Left renal cortex interstitium (tissue), 4 donors: Measurements from ENCODE around the gene CHRNA4. TPM values are rescaled to one million over a fixed set of nuclear protein-coding genes. Genes with fewer than 3 reads are reported as not detected.

Source experiments
- DNase-seq, 4 donors: peaks; one replicate each; pipeline ENCODE4 v3.0.0-alpha.2; 2013; ENCODE audit warnings: low read depth in 4 of 4, low spot score in 2 of 4, missing footprints in 1 of 4
- polyA plus RNA-seq, 4 donors: library from polyadenylated mRNA; unstranded; fragments of 120-200 nt; gene quantifications; one replicate each; pipeline ENCODE4 v1.2.1, GENCODE V29; 2013; ENCODE audit not compliant: insufficient read length in 4 of 4

The CHRNA4 gene
- polyA plus RNA-seq = 10 to 100 TPM in 2 of 4 donors, 1 to 10 TPM in 2; 5.6 to 29.6 (median 12.3) TPM

DNA sequence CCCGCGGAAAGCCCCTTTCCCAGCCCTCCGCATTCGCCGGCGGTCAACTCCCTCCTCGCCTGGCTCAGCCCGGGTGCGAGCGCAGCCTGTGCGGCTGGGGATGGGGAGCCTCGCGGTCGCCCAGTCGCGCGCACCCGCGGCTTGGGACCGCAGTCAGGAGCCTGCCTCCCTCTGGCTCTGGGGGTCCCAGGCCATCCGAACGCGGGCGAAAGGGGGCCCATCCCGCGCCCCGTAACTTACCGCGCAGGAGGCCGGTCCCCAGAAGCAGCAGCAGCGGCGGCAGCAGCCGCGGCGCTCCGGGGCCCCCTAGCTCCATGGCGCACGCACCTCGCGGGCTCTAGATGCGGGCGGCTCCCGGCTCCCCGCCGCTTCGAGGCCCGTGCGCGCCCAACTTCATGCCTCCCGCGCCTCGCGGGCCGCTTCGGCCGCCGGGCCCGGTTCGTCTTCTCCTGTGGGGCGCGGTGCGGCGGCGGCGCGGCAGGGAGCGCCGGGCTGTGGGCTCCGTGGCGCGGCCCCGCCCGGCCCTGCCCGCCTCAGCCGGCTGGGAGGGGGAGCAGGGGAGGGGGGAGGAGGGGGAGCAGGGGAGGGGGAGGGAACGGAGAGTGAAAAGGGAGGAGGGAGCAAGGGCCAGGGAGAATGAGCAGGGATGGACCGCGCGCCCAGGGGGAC, at the start of gene CHRNA4:
Gene CHRNA4 (minus strand): TSS at position 500 of the 669 bp plus-strand sequence. CDS start 184 bp downstream, at position 316.
- no peak for DNase-seq

GRCh38 chr20:63409834-63410435, 48.8 kb upstream of the CHRNA4 start:
- no peak for DNase-seq

DNA sequence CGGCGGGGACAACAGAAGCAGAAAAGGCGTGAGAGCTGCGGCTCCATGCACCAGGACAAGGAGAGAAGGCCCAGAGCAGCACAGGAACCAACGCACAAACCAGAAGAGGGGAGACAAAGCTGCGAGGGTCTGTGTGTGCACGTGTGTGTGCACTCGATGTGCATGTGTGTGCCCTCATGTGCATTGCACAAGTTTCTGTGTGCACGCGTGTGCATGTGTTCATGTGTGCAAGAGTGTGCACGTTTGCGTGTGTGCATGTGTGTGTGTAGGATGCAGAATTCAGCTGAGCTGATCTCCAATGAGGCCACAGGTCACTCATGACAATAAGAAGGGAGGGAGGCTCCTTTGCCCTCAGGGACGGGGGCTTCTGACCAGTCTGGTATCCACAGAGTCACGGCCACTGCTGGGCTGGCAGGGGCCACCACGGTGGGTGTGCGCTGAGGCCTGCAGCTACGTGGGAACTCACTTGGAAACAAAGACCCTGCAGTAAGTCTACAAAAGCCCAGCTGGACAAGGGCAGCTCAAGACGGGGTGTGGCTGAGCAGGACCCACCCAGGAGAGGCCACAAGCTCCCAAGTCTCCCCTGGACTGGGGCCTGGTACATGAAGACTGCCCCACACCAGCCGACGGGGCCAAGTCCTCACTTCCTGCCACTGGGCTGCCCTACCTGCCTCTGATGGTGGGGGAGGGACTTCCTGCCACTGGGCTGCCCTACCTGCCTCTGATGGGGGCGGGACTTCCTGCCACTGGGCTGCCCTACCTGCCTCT, 48.1 kb upstream of the CHRNA4 start:
- no peak for DNase-seq

DNA sequence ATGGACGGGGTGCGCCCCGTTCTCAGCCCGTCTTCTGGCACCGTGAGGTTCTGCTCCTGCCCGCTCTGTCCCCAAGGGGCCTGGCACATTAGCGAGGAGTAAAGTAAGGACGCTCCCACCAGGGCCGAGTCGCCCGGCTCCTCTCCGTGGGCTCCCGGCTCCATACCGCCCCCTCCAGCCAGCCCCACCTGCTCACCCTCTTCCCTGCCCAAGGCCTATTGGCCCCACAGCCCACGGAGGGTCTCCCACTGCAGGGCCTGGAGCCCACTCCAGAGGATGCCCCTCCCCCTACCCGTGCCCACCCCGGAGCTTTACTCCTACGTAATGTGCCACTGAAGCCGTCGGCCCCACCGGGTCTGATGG, 47.5 kb upstream of the CHRNA4 start:
- DNase-seq = no peak

DNA sequence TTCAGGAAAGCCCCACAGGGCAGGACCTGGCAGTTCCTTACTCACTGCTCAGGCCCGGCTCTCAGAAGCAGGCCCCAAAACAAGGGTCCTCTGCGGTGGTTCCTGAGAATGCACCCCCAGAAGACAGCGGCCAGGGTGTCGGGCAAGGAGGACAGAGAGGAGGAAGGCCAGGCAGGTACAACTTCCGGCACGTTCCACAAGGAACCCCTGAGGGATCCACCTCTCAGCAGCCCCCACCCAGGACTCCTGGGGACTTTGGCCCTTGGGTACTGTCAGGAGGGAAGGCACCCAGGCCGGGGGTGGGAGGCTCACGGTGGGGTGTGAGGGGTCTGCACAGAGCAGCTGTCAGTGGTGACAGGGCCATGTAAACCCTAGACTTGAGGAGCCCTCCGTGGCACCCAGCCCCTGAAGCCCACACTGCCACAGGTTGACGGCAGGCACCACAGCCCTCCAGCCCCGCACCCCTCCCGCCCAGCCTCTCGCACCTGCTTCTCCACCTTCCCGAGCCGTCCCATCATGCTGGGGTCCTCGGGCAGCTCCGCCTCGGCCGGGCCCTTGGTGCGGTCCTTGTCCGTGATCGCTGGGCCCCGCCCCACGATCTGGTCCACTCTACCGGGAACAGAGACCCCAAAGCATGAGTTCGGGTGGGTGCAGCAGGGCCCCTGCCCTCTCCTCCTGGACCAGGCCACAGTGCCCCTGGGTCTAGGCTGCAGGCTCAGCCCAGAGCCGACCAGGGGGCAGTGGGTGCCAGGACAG, 47.0 kb upstream of the CHRNA4 start:
- no peak for DNase-seq

GRCh38 chr20:63406617-63407245, 45.6 kb upstream of the CHRNA4 start:
- no peak for DNase-seq

GRCh38 chr20:63406011-63406410, 44.9 kb upstream of the CHRNA4 start:
- DNase-seq = no peak

- no peak for DNase-seq
Observed at GRCh38 chr20:63405102-63405730, 44.1 kb upstream of the CHRNA4 start.

GRCh38 chr20:63404129-63405085, 43.3 kb upstream of the CHRNA4 start:
- no peak for DNase-seq

GRCh38 chr20:63403403-63404105, 42.4 kb upstream of the CHRNA4 start:
- DNase-seq = no peak

DNA sequence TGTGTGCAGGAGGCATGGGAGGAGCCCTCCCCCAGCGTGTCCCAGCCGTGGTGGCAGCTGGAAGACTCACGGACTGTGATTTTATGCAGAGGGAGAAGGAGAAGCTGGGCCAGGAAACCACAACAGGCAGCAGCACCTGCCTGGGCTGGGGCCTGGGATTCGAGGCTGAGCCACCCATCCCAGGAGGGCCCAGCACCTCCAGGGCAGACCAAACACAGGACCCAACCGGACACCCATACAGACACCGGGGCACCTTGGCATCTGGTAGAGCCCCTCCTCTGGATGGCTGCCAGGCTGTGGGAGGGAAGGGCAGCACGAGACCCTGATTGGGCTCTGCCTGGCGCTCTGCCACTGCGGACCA, 41.7 kb upstream of the CHRNA4 start:
- DNase-seq = no peak

- DNase-seq = no peak
Observed at GRCh38 chr20:63402181-63402859, 41.2 kb upstream of the CHRNA4 start.

GRCh38 chr20:63401384-63402110, 40.4 kb upstream of the CHRNA4 start:
- DNase-seq = no peak

DNA sequence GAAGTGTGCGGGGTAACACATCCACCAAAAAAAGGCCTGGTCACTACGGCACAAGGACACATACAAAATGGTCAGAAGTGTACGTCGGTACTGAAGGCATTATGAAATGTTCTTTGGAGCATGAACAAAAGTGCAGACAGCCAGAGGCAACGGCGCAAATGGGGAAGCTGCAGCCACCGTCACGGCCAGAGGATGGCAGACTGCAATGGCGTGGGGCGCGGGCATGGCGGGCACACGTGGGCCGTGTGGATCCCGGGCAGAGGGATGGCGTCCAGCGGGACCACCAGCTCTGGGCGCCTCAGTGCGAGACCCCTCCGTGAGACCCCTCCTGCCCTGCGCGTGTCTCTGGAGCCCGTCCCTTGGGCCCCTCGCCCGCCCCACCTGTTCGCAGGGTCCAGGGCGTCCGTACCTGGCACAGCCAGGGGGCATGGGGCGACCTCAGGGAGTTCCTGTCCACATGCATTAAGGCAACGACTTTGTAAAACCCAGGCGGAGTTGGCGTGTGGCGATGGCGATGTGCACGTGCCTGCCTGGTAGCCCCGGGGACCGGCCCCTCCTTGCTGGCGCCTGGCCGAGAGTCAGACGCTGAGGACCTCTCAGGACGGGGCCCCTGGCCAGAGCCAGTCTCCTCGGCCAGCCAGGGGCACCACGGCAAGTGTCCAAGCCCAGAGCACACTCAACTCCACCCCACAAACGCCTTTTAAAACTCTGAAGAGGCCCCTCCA, 39.5 kb upstream of the CHRNA4 start:
- DNase-seq = no peak

GRCh38 chr20:63399596-63400375, 38.6 kb upstream of the CHRNA4 start:
- no peak for DNase-seq
